Measurements from ENCODE around the gene KCNMB1.

Gene KCNMB1

GRCh38 chr5:170342153-170342725 lies 46.9 kb downstream of the KCNMB1 start:
- Histone ChIP-seq H3K4me1 (ENCODE audit: insufficient read depth, low read length) (no peaks in the 10 kb centered on the region), H2AFZ (ENCODE audit: low read depth, low read length) (no peak overlapping the region), H3K36me3 (ENCODE audit: insufficient read depth, low read length) (no peaks in the 10 kb centered on the region), H3K27me3 (ENCODE audit: insufficient read depth, low read length) (no peaks in the 10 kb centered on the region), H3K9me3 (ENCODE audit: low read length) (no peaks in the 10 kb centered on the region), H3K4me3 (ENCODE audit: low read length) (no peak overlapping the region)

- Histone ChIP-seq H3K4me1 (ENCODE audit: insufficient read depth, low read length) (no peaks in the 10 kb centered on the region), H3K9me3 (ENCODE audit: low read length) (no peaks in the 10 kb centered on the region), H2AFZ (ENCODE audit: low read depth, low read length) (no peak overlapping the region), H3K36me3 (ENCODE audit: insufficient read depth, low read length) (no peaks in the 10 kb centered on the region), H3K27me3 (ENCODE audit: insufficient read depth, low read length) (no peaks in the 10 kb centered on the region), H3K4me3 (ENCODE audit: low read length) (no peak overlapping the region)
Observed at GRCh38 chr5:170341545-170341944, 47.6 kb downstream of the KCNMB1 start.

GRCh38 chr5:170339780-170340167 lies 49.4 kb downstream of the KCNMB1 start:
- no peak overlapping the region for H2AFZ ChIP-seq (ENCODE audit: low read depth, low read length)

GRCh38 chr5:170338933-170339779 lies 50.0 kb downstream of the KCNMB1 start:
- no peaks in the 10 kb centered on the region for H3K27me3 ChIP-seq (ENCODE audit: insufficient read depth, low read length)
- H3K36me3 ChIP-seq (ENCODE audit: insufficient read depth, low read length), result no peaks in the 10 kb centered on the region
- H2AFZ ChIP-seq (ENCODE audit: low read depth, low read length), result no peak overlapping the region
- H3K9me3 ChIP-seq (ENCODE audit: low read length), result no peaks in the 10 kb centered on the region
- no peak overlapping the region for H3K4me3 ChIP-seq (ENCODE audit: low read length)
- H3K4me1 ChIP-seq (ENCODE audit: insufficient read depth, low read length), result no peaks in the 10 kb centered on the region

More at GRCh38 chr5:170339780-170340167, 49.4 kb downstream of the KCNMB1 start:
- H3K4me3 ChIP-seq (ENCODE audit: low read length), result no peak overlapping the region
- no peaks in the 10 kb centered on the region for H3K27me3 ChIP-seq (ENCODE audit: insufficient read depth, low read length)
- no peaks in the 10 kb centered on the region for H3K4me1 ChIP-seq (ENCODE audit: insufficient read depth, low read length)
- H3K9me3 ChIP-seq (ENCODE audit: low read length), result no peaks in the 10 kb centered on the region
- H3K36me3 ChIP-seq (ENCODE audit: insufficient read depth, low read length), result no peaks in the 10 kb centered on the region

GRCh38 chr5:170338291-170338690 lies 50.9 kb downstream of the KCNMB1 start:
- H3K36me3 ChIP-seq (ENCODE audit: insufficient read depth, low read length), result no peaks in the 10 kb centered on the region
- H3K4me1 ChIP-seq (ENCODE audit: insufficient read depth, low read length), result no peaks in the 10 kb centered on the region
- H3K4me3 ChIP-seq (ENCODE audit: low read length), result no peak overlapping the region
- no peaks in the 10 kb centered on the region for H3K9me3 ChIP-seq (ENCODE audit: low read length)
- no peak overlapping the region for H2AFZ ChIP-seq (ENCODE audit: low read depth, low read length)
- H3K27me3 ChIP-seq (ENCODE audit: insufficient read depth, low read length), result no peaks in the 10 kb centered on the region

- H3K4me1 ChIP-seq (ENCODE audit: insufficient read depth, low read length), result no peaks in the 10 kb centered on the region
- H2AFZ ChIP-seq (ENCODE audit: low read depth, low read length), result no peak overlapping the region
- no peaks in the 10 kb centered on the region for H3K27me3 ChIP-seq (ENCODE audit: insufficient read depth, low read length)
- no peaks in the 10 kb centered on the region for H3K9me3 ChIP-seq (ENCODE audit: low read length)
- no peak overlapping the region for H3K4me3 ChIP-seq (ENCODE audit: low read length)
- no peaks in the 10 kb centered on the region for H3K36me3 ChIP-seq (ENCODE audit: insufficient read depth, low read length)
Observed at GRCh38 chr5:170337045-170337733, 52.0 kb downstream of the KCNMB1 start.

GRCh38 chr5:170336065-170336464 lies 53.1 kb downstream of the KCNMB1 start:
- Histone ChIP-seq H3K27me3 (ENCODE audit: insufficient read depth, low read length) (no peaks in the 10 kb centered on the region), H2AFZ (ENCODE audit: low read depth, low read length) (no peak overlapping the region), H3K4me3 (ENCODE audit: low read length) (no peak overlapping the region), H3K4me1 (ENCODE audit: insufficient read depth, low read length) (no peaks in the 10 kb centered on the region), H3K36me3 (ENCODE audit: insufficient read depth, low read length) (no peaks in the 10 kb centered on the region), H3K9me3 (ENCODE audit: low read length) (no peaks in the 10 kb centered on the region)

- no peaks in the 10 kb centered on the region for H3K9me3 ChIP-seq (ENCODE audit: low read length)
- H3K4me1 ChIP-seq (ENCODE audit: insufficient read depth, low read length), result no peaks in the 10 kb centered on the region
- no peak overlapping the region for H2AFZ ChIP-seq (ENCODE audit: low read depth, low read length)
- no peaks in the 10 kb centered on the region for H3K36me3 ChIP-seq (ENCODE audit: insufficient read depth, low read length)
- H3K27me3 ChIP-seq (ENCODE audit: insufficient read depth, low read length), result no peaks in the 10 kb centered on the region
- no peak overlapping the region for H3K4me3 ChIP-seq (ENCODE audit: low read length)
Observed at GRCh38 chr5:170334626-170335025, 54.5 kb downstream of the KCNMB1 start.

GRCh38 chr5:170333161-170333910 lies 55.8 kb downstream of the KCNMB1 start:
- no peaks in the 10 kb centered on the region for H3K9me3 ChIP-seq (ENCODE audit: low read length)
- H2AFZ ChIP-seq (ENCODE audit: low read depth, low read length), result no peak overlapping the region
- H3K4me3 ChIP-seq (ENCODE audit: low read length), result no peak overlapping the region
- H3K36me3 ChIP-seq (ENCODE audit: insufficient read depth, low read length), result no peaks in the 10 kb centered on the region
- H3K4me1 ChIP-seq (ENCODE audit: insufficient read depth, low read length), result no peaks in the 10 kb centered on the region
- H3K27me3 ChIP-seq (ENCODE audit: insufficient read depth, low read length), result no peaks in the 10 kb centered on the region

- Histone ChIP-seq H3K27me3 (ENCODE audit: insufficient read depth, low read length) (no peaks in the 10 kb centered on the region), H3K9me3 (ENCODE audit: low read length) (no peaks in the 10 kb centered on the region), H3K36me3 (ENCODE audit: insufficient read depth, low read length) (no peaks in the 10 kb centered on the region), H3K4me1 (ENCODE audit: insufficient read depth, low read length) (no peaks in the 10 kb centered on the region), H3K4me3 (ENCODE audit: low read length) (no peak overlapping the region), H2AFZ (ENCODE audit: low read depth, low read length) (no peak overlapping the region)
Observed at GRCh38 chr5:170332058-170332457, 57.1 kb downstream of the KCNMB1 start.

GRCh38 chr5:170330568-170331054 lies 58.6 kb downstream of the KCNMB1 start:
- Histone ChIP-seq H3K4me1 (ENCODE audit: insufficient read depth, low read length) (no peaks in the 10 kb centered on the region), H3K36me3 (ENCODE audit: insufficient read depth, low read length) (no peaks in the 10 kb centered on the region), H3K27me3 (ENCODE audit: insufficient read depth, low read length) (no peaks in the 10 kb centered on the region), H3K9me3 (ENCODE audit: low read length) (no peaks in the 10 kb centered on the region), H2AFZ (ENCODE audit: low read depth, low read length) (no peak overlapping the region), H3K4me3 (ENCODE audit: low read length) (no peak overlapping the region)

- H2AFZ ChIP-seq (ENCODE audit: low read depth, low read length), result no peak overlapping the region
- no peaks in the 10 kb centered on the region for H3K4me1 ChIP-seq (ENCODE audit: insufficient read depth, low read length)
- no peaks in the 10 kb centered on the region for H3K9me3 ChIP-seq (ENCODE audit: low read length)
- H3K36me3 ChIP-seq (ENCODE audit: insufficient read depth, low read length), result no peaks in the 10 kb centered on the region
- no peak overlapping the region for H3K4me3 ChIP-seq (ENCODE audit: low read length)
- no peaks in the 10 kb centered on the region for H3K27me3 ChIP-seq (ENCODE audit: insufficient read depth, low read length)
Observed at GRCh38 chr5:170329524-170329923, 59.6 kb downstream of the KCNMB1 start.

- no peaks in the 10 kb centered on the region for H3K9me3 ChIP-seq (ENCODE audit: low read length)
- no peak overlapping the region for H2AFZ ChIP-seq (ENCODE audit: low read depth, low read length)
- no peaks in the 10 kb centered on the region for H3K36me3 ChIP-seq (ENCODE audit: insufficient read depth, low read length)
- no peak overlapping the region for H3K4me3 ChIP-seq (ENCODE audit: low read length)
- H3K27me3 ChIP-seq (ENCODE audit: insufficient read depth, low read length), result no peaks in the 10 kb centered on the region
- H3K4me1 ChIP-seq (ENCODE audit: insufficient read depth, low read length), result no peaks in the 10 kb centered on the region
Observed at GRCh38 chr5:170327829-170328228, 61.3 kb downstream of the KCNMB1 start.
